ENCODE measurements around the gene IL10. TPM values are rescaled to one million over a fixed set of nuclear protein-coding genes. Genes with fewer than 3 reads are reported as not detected.
"Not testable (repeated sequence)": the region's sequence is repeated elsewhere in the genome, so short reads cannot be mapped to it uniquely, and the experiment has no call there.

IL10 gene
- total RNA-seq, 2 experiments from 2014 or later: not detected

GRCh38 chr1:206768472-206769303 is 3.6 kb downstream of the IL10 start:
- BruUV-seq (replicated peaks): no TSS peak

GRCh38 chr1:206766251-206766856 is 5.9 kb downstream of the IL10 start:
- Histone ChIP-seq H3K9me3 (ENCODE audit: low read length) (no peaks in the 10 kb centered on the region), H3K79me2 (ENCODE audit: insufficient read depth, low read depth, low read length) (no peaks in the 10 kb centered on the region), H3K36me3 (ENCODE audit: insufficient read depth, low read length) (no peaks in the 10 kb centered on the region), H4K20me1 (ENCODE audit: insufficient read depth, low read length) (no peaks in the 10 kb centered on the region), H3K4me1 (ENCODE audit: insufficient read depth, low read length, poor library complexity, severe bottlenecking) (peaks cover 9% of the 10 kb centered on the region), H3K4me3 (ENCODE audit: low read depth, low read length, poor library complexity, severe bottlenecking) (no peak overlapping the region), H3K4me2 (ENCODE audit: low read length) (no peak overlapping the region), H2AFZ (ENCODE audit: low read length) (no peak overlapping the region), H3K9me2 (ENCODE audit: insufficient read depth, low read length) (no peaks in the 10 kb centered on the region), H3K27ac (ENCODE audit: low read depth, low read length, poor library complexity, severe bottlenecking) (no peak overlapping the region)
- no peak for DNase-seq (ENCODE audit: low spot score)
- TF ChIP-seq EZH2phosphoT487 (IDR thresholded peaks at IDR 0.05; ENCODE audit: borderline replicate concordance, low read depth, low read length): no peak
- no peak for TF ChIP-seq CTCF (conservative IDR thresholded peaks at IDR 0.05; ENCODE audit: low read length)
- intact Hi-C loops (cut with micrococcal nuclease; ENCODE audit: unreplicated experiment): no loop called here
- ChIA-PET CTCF (ENCODE audit: unreplicated experiment) (no interaction called here), POLR2A (interaction anchor here (0.6 to 1.6 kb wide), 4 partner anchors 8 to 52 kb away, joined by 3 to 7 read pairs (median 4); no protein-coding TSS in a partner anchor)
- no TSS peak for BruUV-seq (replicated peaks)

More at GRCh38 chr1:206768472-206769303, 3.6 kb downstream of the IL10 start:
- Histone ChIP-seq H3K36me3 (ENCODE audit: insufficient read depth, low read length) (no peaks in the 10 kb centered on the region), H3K4me1 (ENCODE audit: insufficient read depth, low read length, poor library complexity, severe bottlenecking) (peaks cover 20% of the 10 kb centered on the region), H3K27ac (ENCODE audit: low read depth, low read length, poor library complexity, severe bottlenecking) (no peak overlapping the region), H3K79me2 (ENCODE audit: insufficient read depth, low read depth, low read length) (no peaks in the 10 kb centered on the region), H3K4me2 (ENCODE audit: low read length) (no peak overlapping the region), H2AFZ (ENCODE audit: low read length) (no peak overlapping the region), H3K9me3 (ENCODE audit: low read length) (no peaks in the 10 kb centered on the region), H3K4me3 (ENCODE audit: low read depth, low read length, poor library complexity, severe bottlenecking) (no peak overlapping the region), H3K9me2 (ENCODE audit: insufficient read depth, low read length) (no peaks in the 10 kb centered on the region), H4K20me1 (ENCODE audit: insufficient read depth, low read length) (no peaks in the 10 kb centered on the region)
- POLR2A ChIA-PET: interaction anchor here (0.6 to 4.7 kb wide), 6 partner anchors 13 to 204 kb away, joined by 3 to 15 read pairs (median 4); no protein-coding TSS in a partner anchor
- intact Hi-C loops (cut with micrococcal nuclease; ENCODE audit: unreplicated experiment): no loop called here
- no peak for DNase-seq (ENCODE audit: low spot score)
- CTCF ChIA-PET (ENCODE audit: unreplicated experiment): interaction anchor here (0.8 kb wide), 1 partner anchor 8 kb away, joined by 3 read pairs; no protein-coding TSS in a partner anchor
- TF ChIP-seq EZH2phosphoT487 (IDR thresholded peaks at IDR 0.05; ENCODE audit: borderline replicate concordance, low read depth, low read length) (no peak), CTCF (conservative IDR thresholded peaks at IDR 0.05; ENCODE audit: low read length) (no peak)

GRCh38 chr1:206765771-206766170 is 6.5 kb downstream of the IL10 start:
- H3K27ac ChIP-seq (ENCODE audit: low read depth, low read length, poor library complexity, severe bottlenecking); H3K4me1 ChIP-seq (ENCODE audit: insufficient read depth, low read length, poor library complexity, severe bottlenecking); H4K20me1 ChIP-seq (ENCODE audit: insufficient read depth, low read length); H3K79me2 ChIP-seq (ENCODE audit: insufficient read depth, low read depth, low read length); H3K9me3 ChIP-seq (ENCODE audit: low read length); H3K4me3 ChIP-seq (ENCODE audit: low read depth, low read length, poor library complexity, severe bottlenecking); H2AFZ ChIP-seq (ENCODE audit: low read length); DNase-seq (ENCODE audit: low spot score); H3K9me2 ChIP-seq (ENCODE audit: insufficient read depth, low read length); H3K4me2 ChIP-seq (ENCODE audit: low read length); H3K36me3 ChIP-seq (ENCODE audit: insufficient read depth, low read length); intact Hi-C loops (cut with micrococcal nuclease; ENCODE audit: unreplicated experiment); BruUV-seq (replicated peaks): not testable (repeated sequence)
- POLR2A ChIA-PET: interaction anchor here (0.7 to 1.6 kb wide), 4 partner anchors 8 to 26 kb away, joined by 3 to 7 read pairs (median 5); no protein-coding TSS in a partner anchor
- CTCF ChIA-PET (ENCODE audit: unreplicated experiment): interaction anchor here (0.8 kb wide), 1 partner anchor 9 kb away, joined by 6 read pairs; no protein-coding TSS in a partner anchor

GRCh38 chr1:206762741-206763364 is 9.4 kb downstream of the IL10 start:
- POLR2A ChIA-PET: interaction anchor here (0.6 kb wide), 1 partner anchor 409 kb away, joined by 5 read pairs; no protein-coding TSS in a partner anchor
- H3K9me2 ChIP-seq (ENCODE audit: insufficient read depth, low read length); CTCF ChIA-PET (ENCODE audit: unreplicated experiment): not testable (repeated sequence)

More at GRCh38 chr1:206762741-206763364, 9.4 kb downstream of the IL10 start:
- H4K20me1 ChIP-seq (ENCODE audit: insufficient read depth, low read length); H3K9me3 ChIP-seq (ENCODE audit: low read length); intact Hi-C loops (cut with micrococcal nuclease; ENCODE audit: unreplicated experiment); H3K27ac ChIP-seq (ENCODE audit: low read depth, low read length, poor library complexity, severe bottlenecking); H3K4me1 ChIP-seq (ENCODE audit: insufficient read depth, low read length, poor library complexity, severe bottlenecking); H3K4me3 ChIP-seq (ENCODE audit: low read depth, low read length, poor library complexity, severe bottlenecking); H3K79me2 ChIP-seq (ENCODE audit: insufficient read depth, low read depth, low read length); DNase-seq (ENCODE audit: low spot score); H3K36me3 ChIP-seq (ENCODE audit: insufficient read depth, low read length); H2AFZ ChIP-seq (ENCODE audit: low read length); BruUV-seq (replicated peaks); H3K4me2 ChIP-seq (ENCODE audit: low read length): not testable (repeated sequence)
